Jurkat, Clone E6-1 (cell line): Measurements from ENCODE around the gene PDPK1.
A peak's percentile ranks its signal among the peaks of the same experiment; 100 is the strongest.

ENCODE experiments used
- DNase-seq: peaks from one replicate; pipeline ENCODE4 v3.0.0-alpha.2; 2011; ENCODE audit warnings: low read depth, low spot score
- H3K4me3 ChIP-seq: 2 replicates; pipeline ENCODE4 v1.5.1; 2011; ENCODE audit warnings: mild to moderate bottlenecking, low read length, control low read depth, moderate library complexity

The PDPK1 gene

GRCh38 chr16:2518823-2519710 is 18.8 kb upstream of the PDPK1 start:
- DNase-seq, result no peak
- no peak overlapping the region for H3K4me3 ChIP-seq

GRCh38 chr16:2519711-2520080 is 18.1 kb upstream of the PDPK1 start:
- peak overlapping the region; percentile 31 for H3K4me3 ChIP-seq
- DNase-seq, result no peak

- peak within 1 kb of the TSS; percentile 69 for H3K4me3 ChIP-seq
- DNase-seq, result peak; percentile 67
Observed at GRCh38 chr16:2520097-2520783, 17.6 kb upstream of the PDPK1 start, which contains the start of gene AMDHD2. AMDHD2 (plus strand) TSS chr16:2520371; CDS start chr16:2520459, 88 bp downstream.

GRCh38 chr16:2520784-2521531 is 16.9 kb upstream of the PDPK1 start:
- H3K4me3 ChIP-seq, result peak overlapping the region; percentile 69
- no peak for DNase-seq

- H3K4me3 ChIP-seq, result no peak overlapping the region
- no peak for DNase-seq
Observed at GRCh38 chr16:2523801-2524231, 14.0 kb upstream of the PDPK1 start.

GRCh38 chr16:2524339-2524938 is 13.4 kb upstream of the PDPK1 start:
- DNase-seq, result no peak
- no peak overlapping the region for H3K4me3 ChIP-seq

GRCh38 chr16:2526135-2526534 is 11.7 kb upstream of the PDPK1 start:
- DNase-seq, result no peak
- H3K4me3 ChIP-seq, result no peak overlapping the region

GRCh38 chr16:2527071-2527783 is 10.6 kb upstream of the PDPK1 start:
- no peak overlapping the region for H3K4me3 ChIP-seq
- DNase-seq, result no peak

GRCh38 chr16:2527784-2528100 is 10.1 kb upstream of the PDPK1 start:
- H3K4me3 ChIP-seq, result no peak overlapping the region
- no peak for DNase-seq

- no peak for DNase-seq
- H3K4me3 ChIP-seq, result no peak overlapping the region
Observed at GRCh38 chr16:2528161-2529060, 9.4 kb upstream of the PDPK1 start.

GRCh38 chr16:2529061-2529931 is 8.5 kb upstream of the PDPK1 start:
- H3K4me3 ChIP-seq, result no peak overlapping the region
- no peak for DNase-seq

- no peak for DNase-seq
- H3K4me3 ChIP-seq, result no peak overlapping the region
Observed at GRCh38 chr16:2529961-2530628, 7.7 kb upstream of the PDPK1 start.

- H3K4me3 ChIP-seq, result no peak overlapping the region
- no peak for DNase-seq
Observed at GRCh38 chr16:2530629-2531318, 7.0 kb upstream of the PDPK1 start.

- no peak for DNase-seq
- peak within 1 kb of the TSS; percentile 59 for H3K4me3 ChIP-seq
Observed at GRCh38 chr16:2531371-2531695, 6.5 kb upstream of the PDPK1 start, which contains the start of gene CEMP1. CEMP1 (minus strand) TSS chr16:2531408; CDS start chr16:2531073, 335 bp downstream.

- peak; percentile 91 for DNase-seq
- peak overlapping the region; percentile 59 for H3K4me3 ChIP-seq
Observed at GRCh38 chr16:2531696-2532493, 5.9 kb upstream of the PDPK1 start.
